ENCODE measurements around the gene IMP4.

The IMP4 gene

DNA sequence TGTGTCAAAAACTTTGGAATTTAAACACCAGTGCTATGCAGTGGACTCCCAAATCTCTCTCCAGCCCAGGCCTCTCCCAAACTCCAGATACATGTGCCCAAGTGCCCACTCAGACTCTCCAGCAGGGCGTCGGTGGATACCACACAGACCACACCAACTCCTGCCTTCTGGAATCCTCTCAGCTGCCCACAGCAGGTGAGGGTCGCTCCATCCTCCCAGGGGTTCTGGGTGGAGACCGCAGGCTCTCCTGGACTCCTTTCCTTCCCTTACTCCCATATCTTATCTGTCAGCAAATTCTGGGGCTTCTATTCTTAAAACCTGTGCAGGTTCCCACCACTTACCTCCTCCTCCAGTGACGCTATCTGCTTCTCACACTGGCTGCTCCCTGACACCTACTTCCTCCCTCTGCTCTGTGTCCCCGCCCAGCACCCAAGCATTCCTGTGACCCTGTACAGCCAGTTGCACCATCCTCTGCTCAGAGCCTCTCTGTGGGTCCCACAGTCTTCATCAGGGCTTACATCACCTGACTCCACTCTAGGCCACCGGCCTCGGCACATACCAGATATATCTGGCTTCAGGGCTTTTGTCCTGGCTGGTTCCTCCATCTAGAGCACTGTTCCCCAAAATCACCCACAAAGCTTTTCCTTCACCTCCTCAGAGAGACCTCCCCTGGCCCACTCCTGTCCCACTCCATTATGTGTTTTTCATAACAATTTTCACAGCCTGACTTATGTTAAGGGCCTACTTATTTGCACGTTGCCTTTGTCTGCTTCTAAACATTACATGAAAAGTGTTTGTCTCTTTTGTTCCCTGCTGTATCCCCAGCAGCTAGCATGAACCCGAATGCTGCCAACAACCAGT, 2.6 kb upstream of the IMP4 start:
- no peak for TF ChIP-seq EZH2phosphoT487 (IDR thresholded peaks at IDR 0.05; ENCODE audit: borderline replicate concordance, low read length)
- TF ChIP-seq, protein P1, sequence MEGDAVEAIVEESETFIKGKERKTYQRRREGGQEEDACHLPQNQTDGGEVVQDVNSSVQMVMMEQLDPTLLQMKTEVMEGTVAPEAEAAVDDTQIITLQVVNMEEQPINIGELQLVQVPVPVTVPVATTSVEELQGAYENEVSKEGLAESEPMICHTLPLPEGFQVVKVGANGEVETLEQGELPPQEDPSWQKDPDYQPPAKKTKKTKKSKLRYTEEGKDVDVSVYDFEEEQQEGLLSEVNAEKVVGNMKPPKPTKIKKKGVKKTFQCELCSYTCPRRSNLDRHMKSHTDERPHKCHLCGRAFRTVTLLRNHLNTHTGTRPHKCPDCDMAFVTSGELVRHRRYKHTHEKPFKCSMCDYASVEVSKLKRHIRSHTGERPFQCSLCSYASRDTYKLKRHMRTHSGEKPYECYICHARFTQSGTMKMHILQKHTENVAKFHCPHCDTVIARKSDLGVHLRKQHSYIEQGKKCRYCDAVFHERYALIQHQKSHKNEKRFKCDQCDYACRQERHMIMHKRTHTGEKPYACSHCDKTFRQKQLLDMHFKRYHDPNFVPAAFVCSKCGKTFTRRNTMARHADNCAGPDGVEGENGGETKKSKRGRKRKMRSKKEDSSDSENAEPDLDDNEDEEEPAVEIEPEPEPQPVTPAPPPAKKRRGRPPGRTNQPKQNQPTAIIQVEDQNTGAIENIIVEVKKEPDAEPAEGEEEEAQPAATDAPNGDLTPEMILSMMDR (IDR thresholded peaks at IDR 0.05; ENCODE audit: low read depth, low read length, poor library complexity, severe bottlenecking) = no peak
- H3K36me3 ChIP-seq (ENCODE audit: control insufficient read depth, low read length) = peaks cover 68% of the 10 kb centered on the region
- peaks cover 51% of the 10 kb centered on the region for H3K79me2 ChIP-seq (ENCODE audit: control insufficient read depth, low read length)
- peaks cover 50% of the 10 kb centered on the region for H3K4me1 ChIP-seq (ENCODE audit: control insufficient read depth, low read length)
- H3F3A ChIP-seq (ENCODE audit: control insufficient read depth, insufficient read depth) = peaks cover 32% of the 10 kb centered on the region
- H4K20me1 ChIP-seq (ENCODE audit: control insufficient read depth, insufficient read depth, low read depth, low read length) = no peaks in the 10 kb centered on the region
- no peaks in the 10 kb centered on the region for H3K9me2 ChIP-seq (replicated peaks; ENCODE audit: control insufficient read depth, low read length)
- no peaks in the 10 kb centered on the region for H3K27me3 ChIP-seq (ENCODE audit: control insufficient read depth, low read length)
- peak overlapping the region; percentile 97 for H3K4me2 ChIP-seq (ENCODE audit: low read length)
- H3K4me3 ChIP-seq (ENCODE audit: low read length) = peak overlapping the region; percentile 86
- no peak overlapping the region for H3K27ac ChIP-seq (ENCODE audit: low read depth, low read length)
- no peaks in the 10 kb centered on the region for H3K9me3 ChIP-seq (ENCODE audit: control insufficient read depth, insufficient read depth, low read length)

DNA sequence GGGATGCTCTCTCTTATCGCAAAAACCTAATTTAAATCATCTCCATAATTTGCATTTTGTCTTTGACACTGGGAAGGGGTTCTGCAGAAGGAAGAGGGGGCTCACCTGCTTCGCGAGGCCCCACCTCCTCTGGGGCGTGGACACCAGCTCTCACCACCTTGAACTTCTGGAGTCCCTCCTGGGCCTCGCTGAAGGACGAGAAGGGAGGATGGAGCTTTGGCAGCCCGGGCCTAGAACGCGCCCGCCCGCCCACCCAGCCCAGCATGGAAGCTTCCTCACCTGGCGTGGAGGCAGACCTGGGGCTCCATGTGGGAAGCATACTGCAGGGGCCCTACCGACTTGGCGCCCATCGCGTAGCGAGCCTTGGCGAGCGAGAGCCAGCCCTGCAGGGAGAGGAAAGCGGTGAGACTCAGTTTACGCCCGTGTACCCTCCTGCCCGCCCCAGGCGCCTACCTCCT, 1.1 kb upstream of the IMP4 start:
- Histone ChIP-seq H3K79me2 (ENCODE audit: control insufficient read depth, low read length) (peaks cover 65% of the 10 kb centered on the region), H3K36me3 (ENCODE audit: control insufficient read depth, low read length) (peaks cover 83% of the 10 kb centered on the region), H3K4me2 (ENCODE audit: low read length) (peak overlapping the region; percentile 97), H3K4me1 (ENCODE audit: control insufficient read depth, low read length) (peaks cover 61% of the 10 kb centered on the region), H4K20me1 (ENCODE audit: control insufficient read depth, insufficient read depth, low read depth, low read length) (no peaks in the 10 kb centered on the region), H3F3A (ENCODE audit: control insufficient read depth, insufficient read depth) (peaks cover 47% of the 10 kb centered on the region), H3K27me3 (ENCODE audit: control insufficient read depth, low read length) (no peaks in the 10 kb centered on the region), H3K9me2 (replicated peaks; ENCODE audit: control insufficient read depth, low read length) (no peaks in the 10 kb centered on the region), H3K4me3 (ENCODE audit: low read length) (peak overlapping the region; percentile 86), H3K27ac (ENCODE audit: low read depth, low read length) (peak overlapping the region; percentile 99), H3K9me3 (ENCODE audit: control insufficient read depth, insufficient read depth, low read length) (no peaks in the 10 kb centered on the region)
- TF ChIP-seq, protein P1 (IDR thresholded peaks at IDR 0.05; ENCODE audit: low read depth, low read length, poor library complexity, severe bottlenecking) = no peak
- TF ChIP-seq EZH2phosphoT487 (IDR thresholded peaks at IDR 0.05; ENCODE audit: borderline replicate concordance, low read length) = no peak

- H3K4me2 ChIP-seq (ENCODE audit: low read length) = peak overlapping the region; percentile 97
- H3K27ac ChIP-seq (ENCODE audit: low read depth, low read length) = peak overlapping the region; percentile 99
- H3K27me3 ChIP-seq (ENCODE audit: control insufficient read depth, low read length) = no peaks in the 10 kb centered on the region
- peaks cover 61% of the 10 kb centered on the region for H3K4me1 ChIP-seq (ENCODE audit: control insufficient read depth, low read length)
- no peaks in the 10 kb centered on the region for H3K9me3 ChIP-seq (ENCODE audit: control insufficient read depth, insufficient read depth, low read length)
- no peaks in the 10 kb centered on the region for H4K20me1 ChIP-seq (ENCODE audit: control insufficient read depth, insufficient read depth, low read depth, low read length)
- H3K4me3 ChIP-seq (ENCODE audit: low read length) = peak overlapping the region; percentile 86
- peaks cover 88% of the 10 kb centered on the region for H3K36me3 ChIP-seq (ENCODE audit: control insufficient read depth, low read length)
- H3K79me2 ChIP-seq (ENCODE audit: control insufficient read depth, low read length) = peaks cover 70% of the 10 kb centered on the region
- no peaks in the 10 kb centered on the region for H3K9me2 ChIP-seq (replicated peaks; ENCODE audit: control insufficient read depth, low read length)
- TF ChIP-seq, protein P1 (IDR thresholded peaks at IDR 0.05; ENCODE audit: low read depth, low read length, poor library complexity, severe bottlenecking) = no peak
- no peak for TF ChIP-seq EZH2phosphoT487 (IDR thresholded peaks at IDR 0.05; ENCODE audit: borderline replicate concordance, low read length)
- H3F3A ChIP-seq (ENCODE audit: control insufficient read depth, insufficient read depth) = peaks cover 52% of the 10 kb centered on the region
These were observed 621 bp upstream of the IMP4 start for GRCh38 chr2:130342020-130342532.
